M059J (cell line): ENCODE data around the gene DERA. TPM values are rescaled to one million over a fixed set of nuclear protein-coding genes. Genes with fewer than 3 reads are reported as not detected.
A peak's percentile ranks its signal among the peaks of the same experiment; 100 is the strongest.
"Not testable (repeated sequence)": the region's sequence is repeated elsewhere in the genome, so short reads cannot be mapped to it uniquely, and the experiment has no call there.

Source experiments
- DNase-seq: peaks from one replicate; pipeline ENCODE4 v3.0.0-alpha.2; 2012; ENCODE audit warnings: low read depth
- total RNA-seq: library from RNA; depleted of rRNA; stranded (reverse); fragments of >200 nt; shearing (Covaris generic); gene quantifications from 2 replicates; pipeline ENCODE4 v1.2.3, GENCODE V29; 2014

The DERA gene
- total RNA-seq, 1 experiment from 2014 or later: 67.0 TPM

- DNase-seq: peak; percentile 66
Observed at GRCh38 chr12:15963271-15963670, 52.1 kb downstream of the DERA start.

- DNase-seq: peak; percentile 91
Observed at GRCh38 chr12:15966426-15966825, 55.3 kb downstream of the DERA start.

- not testable (repeated sequence) for DNase-seq
Observed at GRCh38 chr12:15967053-15967452, 55.9 kb downstream of the DERA start.

- no peak for DNase-seq
Observed at GRCh38 chr12:15971211-15971610, 60.1 kb downstream of the DERA start.

- DNase-seq: no peak
Observed at GRCh38 chr12:15972894-15973293, 61.8 kb downstream of the DERA start.

GRCh38 chr12:15977999-15978951 lies 67.1 kb downstream of the DERA start:
- peak; percentile 86 for DNase-seq

GRCh38 chr12:15979096-15980092 lies 68.3 kb downstream of the DERA start:
- DNase-seq: peak; percentile 91

- peak; percentile 55 for DNase-seq
Observed at GRCh38 chr12:15982071-15982470, 70.9 kb downstream of the DERA start.

- DNase-seq: peak; percentile 57
Observed at GRCh38 chr12:15982471-15982870, 71.3 kb downstream of the DERA start.

- DNase-seq: no peak
Observed at GRCh38 chr12:15982921-15983320, 71.8 kb downstream of the DERA start.

- no peak for DNase-seq
Observed at GRCh38 chr12:15984097-15984800, 73.1 kb downstream of the DERA start.

GRCh38 chr12:15984963-15985362 lies 73.8 kb downstream of the DERA start:
- DNase-seq: no peak

- no peak for DNase-seq
Observed at GRCh38 chr12:15987696-15988095, 76.6 kb downstream of the DERA start.

- DNase-seq: no peak
Observed at GRCh38 chr12:15988983-15989755, 78.0 kb downstream of the DERA start.

- DNase-seq: no peak
Observed at GRCh38 chr12:15995801-15996200, 84.7 kb downstream of the DERA start.

- peak; percentile 37 for DNase-seq
Observed at GRCh38 chr12:15996254-15996653, 85.1 kb downstream of the DERA start.

GRCh38 chr12:15996948-15997347 lies 85.8 kb downstream of the DERA start:
- DNase-seq: no peak

- DNase-seq: no peak
Observed at GRCh38 chr12:15997910-15998309, 86.8 kb downstream of the DERA start.

- DNase-seq: no peak
Observed at GRCh38 chr12:16002880-16003279, 91.7 kb downstream of the DERA start.

- no peak for DNase-seq
Observed at GRCh38 chr12:16003460-16003859, 92.3 kb downstream of the DERA start.

- DNase-seq: no peak
Observed at GRCh38 chr12:16006752-16007151, 95.6 kb downstream of the DERA start.
